Left colon (tissue), 2 donors: Measurements from ENCODE around the gene C19orf67. TPM values are rescaled to one million over a fixed set of nuclear protein-coding genes. Genes with fewer than 3 reads are reported as not detected.

Experiments used
- ATAC-seq: fragments of 200-7000 bp; cut with Tn5 transposase; one replicate; pipeline ENCODE4 v1.9.1; 2020; ENCODE audit warnings: mild to moderate bottlenecking, moderate library complexity
- DNase-seq, 2 donors: peaks; one replicate each; pipeline ENCODE4 v3.0.0-alpha.2; 2020
- intact Hi-C, 2 donors: fragments of 100-400 bp; cut with DNase I in 1 of 2; cut with micrococcal nuclease in 1 of 2; formaldehyde crosslinking; loops; one replicate each; pipeline versions ENCODE4 v1.11.2 to v1.14.0; 2022; cut with DNase I, micrococcal nuclease
- total RNA-seq, 2 donors: library from RNA; stranded (reverse); fragmentation: NEBNext Ultra II Directional; extraction: Animal tissue kit (Norgen Biotek cat#: 25700); gene quantifications; one replicate each; pipeline ENCODE4 v1.2.1, GENCODE V29; 2021
- donor health status: DM: no; HTN: no; CAD: no.
- donor health status: DM: yes; HTN: yes; CAD: no.

The C19orf67 gene
- total RNA-seq, 2 donors from 2014 or later: 0.42 TPM; not detected in 1

DNA sequence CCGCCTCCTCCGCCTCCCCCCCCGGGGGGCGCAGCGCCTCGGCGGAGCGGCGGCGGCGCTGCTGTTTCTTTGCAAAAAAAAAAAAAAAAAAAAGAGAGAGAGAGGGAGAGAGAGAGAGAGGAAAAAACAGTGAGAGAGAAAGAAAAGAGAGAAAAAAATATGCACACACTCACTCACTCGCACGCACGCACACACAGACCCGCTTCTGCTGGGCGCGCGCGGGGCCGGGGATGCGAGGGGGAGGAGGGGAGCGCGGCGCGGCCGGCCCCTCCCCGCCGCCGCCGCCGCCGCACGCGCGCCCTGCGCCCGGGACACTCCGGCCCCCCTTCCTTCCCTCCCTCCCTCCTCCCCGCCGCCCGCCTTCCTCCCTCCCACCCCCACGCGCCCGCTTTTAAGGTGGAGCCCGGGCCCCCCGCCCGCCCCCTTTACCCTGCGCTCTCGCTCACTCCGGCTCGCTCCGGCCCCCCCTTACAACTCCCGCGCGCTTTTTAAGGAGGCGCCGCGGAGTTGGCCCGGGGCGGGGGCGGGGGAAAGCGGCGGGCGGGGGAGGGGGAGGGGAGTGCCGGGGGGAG, 5.0 kb upstream of the C19orf67 start, which contains the start of gene SAMD1:
TSS of gene SAMD1 (minus strand) at position 243 of the 572 bp plus-strand sequence.
- ATAC-seq: peak; percentile 58
- intact Hi-C loops: no loop called here

DNA sequence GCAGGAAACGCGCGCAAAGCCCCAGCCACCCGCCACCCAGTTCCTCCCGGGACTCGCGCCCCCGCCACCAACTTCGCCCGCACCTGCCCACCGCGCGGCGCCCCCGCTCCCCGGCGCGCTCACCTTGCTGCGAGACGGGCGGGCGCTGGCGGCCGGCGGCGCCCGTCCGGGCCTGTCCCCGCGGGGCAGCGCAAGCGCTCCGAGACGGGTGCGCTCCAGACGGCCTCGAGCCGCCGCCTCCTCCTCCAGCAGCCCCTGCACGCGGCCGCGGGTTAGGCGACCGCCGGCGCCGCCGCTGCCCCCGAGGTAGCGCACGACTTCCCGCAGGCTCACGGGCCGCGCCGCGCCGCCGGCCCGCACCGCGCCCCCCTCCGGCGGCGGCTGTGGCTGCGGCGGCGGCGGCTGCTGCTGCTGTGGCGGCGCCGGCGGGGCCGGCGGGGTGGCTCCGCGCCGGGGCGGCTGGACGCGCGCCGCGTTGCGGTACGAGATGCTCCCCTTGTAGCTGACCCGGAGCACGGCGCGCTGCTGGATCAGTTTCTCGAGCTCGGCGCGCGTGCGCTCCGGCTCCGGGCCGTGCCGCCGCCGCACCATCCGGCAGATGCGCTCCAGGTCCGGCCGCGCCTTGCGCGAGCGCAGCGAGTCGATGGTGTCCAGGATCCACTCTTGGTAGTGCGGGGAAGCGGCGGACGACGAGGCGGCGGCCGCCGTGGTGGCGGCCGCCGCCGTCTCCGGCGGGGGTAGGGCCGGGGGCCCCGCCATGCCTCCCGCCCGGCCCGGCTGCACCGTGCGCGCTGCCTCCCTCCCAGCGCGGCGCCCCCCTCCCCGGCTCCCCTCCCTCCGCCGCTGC, 4.3 kb upstream of the C19orf67 start:
- intact Hi-C loops: no loop called here
- DNase-seq (peak in 1 of 2 donors; percentile 70), ATAC-seq (peak; percentile 6)

More for the DNA sequence above, 5.0 kb upstream of the C19orf67 start, which contains the start of gene SAMD1:
- peak; percentile 91 to 93 for DNase-seq

- no peak for DNase-seq
- ATAC-seq: no peak
- intact Hi-C loops: no loop called here
Observed at GRCh38 chr19:14089412-14089661, 3.8 kb upstream of the C19orf67 start.

- no peak for DNase-seq
- intact Hi-C loops: no loop called here
- ATAC-seq: no peak
Observed at GRCh38 chr19:14088634-14089411, 3.2 kb upstream of the C19orf67 start.

GRCh38 chr19:14086098-14086497, 515 bp upstream of the C19orf67 start:
- intact Hi-C loops: no loop called here
- ATAC-seq (no peak), DNase-seq (no peak)

- peak; percentile 20 for ATAC-seq
- intact Hi-C loops: no loop called here
- no peak for DNase-seq
Observed at GRCh38 chr19:14082675-14082960, 3.0 kb downstream of the C19orf67 start.

DNA sequence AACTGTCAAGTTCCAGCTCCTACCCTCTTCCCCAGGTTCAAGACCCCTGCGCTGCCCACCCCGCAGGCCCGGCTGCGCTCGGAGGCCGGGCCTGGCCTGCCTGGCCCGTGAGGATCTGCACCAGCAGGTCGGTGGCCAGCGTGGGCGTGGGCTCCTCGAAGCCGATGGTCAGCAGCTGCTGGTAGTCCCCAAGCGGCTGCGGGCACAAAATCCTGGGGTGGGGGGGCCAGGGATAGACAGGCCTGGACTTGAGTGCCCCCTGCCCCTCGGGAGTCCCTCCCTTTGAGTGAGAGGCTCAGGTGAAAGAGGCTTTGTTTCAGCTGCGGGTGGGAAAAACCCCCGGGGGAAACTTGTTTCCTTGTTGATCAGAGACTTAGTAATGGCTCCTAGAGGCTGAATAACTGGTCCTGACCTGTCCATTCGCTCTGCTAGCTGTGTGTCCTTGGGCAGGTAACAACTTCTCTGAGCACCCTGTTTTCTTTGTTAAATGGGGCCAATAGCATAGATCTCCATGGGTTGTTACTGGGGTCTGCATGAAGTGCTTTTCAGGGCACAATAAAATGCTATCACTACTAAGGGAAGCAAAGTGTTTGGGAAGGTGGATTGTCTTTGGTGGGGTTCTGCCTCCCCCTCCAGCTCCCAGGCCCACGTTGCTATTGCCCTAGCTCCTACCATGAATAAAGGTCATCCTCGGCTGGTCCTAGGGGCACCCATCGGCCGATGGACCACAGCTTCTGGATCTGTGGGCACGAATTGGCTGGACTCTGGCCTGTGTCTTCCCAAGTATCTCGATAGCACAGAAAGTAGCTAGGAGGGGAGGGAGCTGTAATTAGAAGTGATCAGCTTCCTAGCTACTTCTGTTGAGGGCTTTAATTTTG, 3.5 kb downstream of the C19orf67 start:
- peak; percentile 28 for ATAC-seq
- DNase-seq: peak; percentile 70
- intact Hi-C loops: no loop called here

- DNase-seq (peak; percentile 99), ATAC-seq (peak; percentile 81)
- intact Hi-C loops: no loop called here
Observed at GRCh38 chr19:14080887-14081796, 4.4 kb downstream of the C19orf67 start.

DNA sequence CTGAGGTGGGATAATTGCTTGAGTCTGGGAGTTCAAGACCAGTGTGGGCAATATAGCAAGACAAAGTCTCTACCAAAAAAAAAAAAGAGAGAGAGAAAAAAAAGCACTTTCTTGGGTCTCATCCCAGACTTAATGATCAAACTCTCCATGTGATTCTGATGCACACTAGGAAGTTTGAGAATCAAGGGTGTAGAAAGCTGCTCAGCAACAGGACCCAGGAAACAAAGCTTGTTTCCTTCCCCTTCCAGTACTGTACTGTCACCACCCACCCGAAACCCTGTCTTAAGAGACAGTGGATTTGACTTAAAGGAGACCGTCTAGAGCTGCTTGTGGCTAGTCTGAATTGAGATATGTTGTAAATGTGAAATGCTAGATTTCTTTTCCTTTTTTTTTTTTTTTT, 7.2 kb downstream of the C19orf67 start:
- no peak for DNase-seq
- intact Hi-C loops: loop anchor here (10.0 kb wide), 2 partner anchors 204 to 484 kb away; partner anchors contain the start of gene NANOS3 (in 1 of the 2)
- no peak for ATAC-seq

GRCh38 chr19:14073925-14074838, 11.4 kb downstream of the C19orf67 start:
- ATAC-seq: peak; percentile 59
- DNase-seq: peak; percentile 77 to 81
- intact Hi-C loops: loop anchor here (2.0 to 10.0 kb wide), 3 partner anchors 193 to 479 kb away; partner anchors contain the start of gene NANOS3 (in 1 of the 2)

- peak; percentile 28 for ATAC-seq
- peak in 1 of 2 donors; percentile 85 for DNase-seq
- intact Hi-C loops: loop anchor here (10.0 kb wide), 2 partner anchors 199 to 479 kb away; partner anchors contain the start of gene NANOS3 (in 1 of the 2)
Observed at GRCh38 chr19:14073261-14073924, 12.2 kb downstream of the C19orf67 start.

DNA sequence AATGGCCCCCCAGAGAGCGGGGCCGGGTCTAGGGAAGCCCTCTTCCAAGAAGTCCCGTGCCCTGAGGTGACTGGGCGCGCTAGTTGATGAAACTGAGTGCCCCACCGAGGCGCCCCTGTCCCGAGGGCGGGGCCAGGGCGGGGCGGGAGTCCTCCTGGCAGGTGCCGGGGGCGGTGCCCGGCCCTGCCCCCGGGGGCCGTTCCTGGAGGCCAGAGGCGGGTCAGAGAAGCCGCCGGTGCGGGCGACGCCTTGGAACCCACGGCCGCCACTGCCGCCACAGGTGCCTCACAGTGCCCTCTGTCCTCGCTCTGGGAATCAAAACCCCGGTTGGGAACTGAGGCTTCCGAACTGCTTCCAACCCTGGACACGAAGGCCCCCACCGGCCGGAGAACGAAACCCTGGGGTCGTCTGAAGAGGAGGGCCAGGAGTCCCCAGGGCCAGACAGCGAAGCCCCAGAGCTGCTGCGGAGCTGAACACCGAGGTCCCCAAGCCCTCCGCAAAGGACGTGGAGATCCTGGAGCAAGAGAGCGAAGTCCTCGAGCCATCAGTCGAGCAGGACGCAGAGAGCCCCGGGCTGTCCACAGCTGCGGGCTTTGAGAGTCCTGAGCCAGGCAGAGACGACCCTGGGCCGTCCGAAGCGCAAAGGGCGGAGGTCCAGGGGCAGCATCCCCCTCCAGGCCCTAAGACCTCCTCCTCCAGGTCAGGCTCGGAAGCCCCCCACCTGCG, 12.9 kb downstream of the C19orf67 start, which contains the start of gene MISP3:
TSS of gene MISP3 (plus strand) at position 252 of the 726 bp plus-strand sequence. CDS start 524 bp downstream, outside the sequence.
- peak; percentile 72 for ATAC-seq
- intact Hi-C loops: loop anchor here (10.0 kb wide), 2 partner anchors 198 to 478 kb away; partner anchors contain the start of gene NANOS3 (in 1 of the 2)
- DNase-seq: peak; percentile 87 to 92

DNA sequence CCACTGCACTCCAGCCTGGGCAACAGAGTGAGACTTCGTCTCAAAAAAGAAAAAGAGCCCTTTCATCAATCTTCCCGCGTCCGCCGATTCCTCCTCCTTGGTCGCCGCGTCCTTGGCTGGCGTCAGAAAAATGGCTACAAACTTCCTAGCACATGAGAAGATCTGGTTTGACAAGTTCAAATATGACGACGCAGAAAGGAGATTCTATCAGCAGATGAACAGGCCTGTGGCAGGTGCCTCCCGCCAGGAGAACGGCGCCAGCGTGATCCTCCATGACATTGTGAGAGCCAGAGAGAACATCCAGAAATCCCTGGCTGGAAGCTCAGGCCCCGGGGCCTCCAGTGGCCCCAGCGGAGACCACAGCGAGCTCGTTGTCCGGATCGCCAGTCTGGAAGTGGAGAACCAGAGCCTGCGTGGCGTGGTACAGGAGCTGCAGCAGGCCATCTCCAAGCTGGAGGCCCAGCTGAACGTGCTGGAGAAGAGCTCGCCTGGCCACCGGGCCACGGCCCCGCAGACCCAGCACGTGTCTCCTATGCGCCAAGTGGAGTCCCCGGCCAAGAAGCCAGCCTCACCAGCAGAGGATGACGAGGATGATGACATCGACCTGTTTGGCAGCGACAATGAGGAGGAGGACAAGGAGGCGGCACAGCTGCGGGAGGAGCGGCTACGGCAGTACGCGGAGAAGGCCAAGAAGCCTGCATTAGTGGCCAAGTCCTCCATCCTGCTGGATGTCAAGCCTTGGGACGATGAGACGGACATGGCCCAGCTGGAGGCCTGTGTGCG, 15.1 kb downstream of the C19orf67 start:
- DNase-seq (peak in 1 of 2 donors; percentile 32), ATAC-seq (no peak)
- intact Hi-C loops: loop anchor here (10.0 kb wide), 2 partner anchors 196 to 476 kb away; partner anchors contain the start of gene NANOS3 (in 1 of the 2)

- ATAC-seq: no peak
- intact Hi-C loops: no loop called here
- no peak for DNase-seq
Observed at GRCh38 chr19:14066134-14066533, 19.4 kb downstream of the C19orf67 start.
